Measurements from ENCODE around the gene LRRC75A. TPM values are rescaled to one million over a fixed set of nuclear protein-coding genes. Genes with fewer than 3 reads are reported as not detected.
"Not testable (repeated sequence)": the region's sequence is repeated elsewhere in the genome, so short reads cannot be mapped to it uniquely, and the experiment has no call there.

Gene LRRC75A
- total and polyA plus RNA-seq, 7 donors, result 2.2 to 40.5 (median 5.7) TPM

DNA sequence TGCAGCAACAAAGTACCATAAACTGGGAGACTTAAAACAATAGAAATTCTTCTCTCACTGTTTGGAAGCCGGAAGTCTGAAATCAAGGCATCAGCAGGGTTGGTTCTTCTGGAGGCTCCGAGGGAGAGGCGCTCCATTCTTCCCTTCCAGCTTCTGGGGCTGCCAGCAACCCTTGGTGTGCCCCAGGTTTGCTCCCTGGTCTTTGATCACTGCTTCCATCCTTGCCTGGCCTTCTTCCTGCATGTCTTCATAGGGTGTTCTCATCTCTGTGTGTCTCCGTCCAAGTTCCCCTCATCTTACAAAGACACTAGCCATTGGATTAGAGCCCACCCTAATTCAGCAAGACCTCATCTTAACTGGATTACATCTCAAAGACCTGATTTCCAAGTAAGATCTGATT lies 35.3 kb upstream of the LRRC75A start:
- DNase-seq, result no peak
- no peaks in the 10 kb centered on the region for H3K9me3 ChIP-seq
- no peak overlapping the region for H3K27ac ChIP-seq
- no peaks in the 10 kb centered on the region for H3K27me3 ChIP-seq
- no peak for TF ChIP-seq EP300 (IDR thresholded peaks at IDR 0.05)
- no peak for TF ChIP-seq POLR2AphosphoS5 (IDR thresholded peaks at IDR 0.05)
- TF ChIP-seq POLR2A (IDR thresholded peaks at IDR 0.05), result no peak
- TF ChIP-seq, protein P1, sequence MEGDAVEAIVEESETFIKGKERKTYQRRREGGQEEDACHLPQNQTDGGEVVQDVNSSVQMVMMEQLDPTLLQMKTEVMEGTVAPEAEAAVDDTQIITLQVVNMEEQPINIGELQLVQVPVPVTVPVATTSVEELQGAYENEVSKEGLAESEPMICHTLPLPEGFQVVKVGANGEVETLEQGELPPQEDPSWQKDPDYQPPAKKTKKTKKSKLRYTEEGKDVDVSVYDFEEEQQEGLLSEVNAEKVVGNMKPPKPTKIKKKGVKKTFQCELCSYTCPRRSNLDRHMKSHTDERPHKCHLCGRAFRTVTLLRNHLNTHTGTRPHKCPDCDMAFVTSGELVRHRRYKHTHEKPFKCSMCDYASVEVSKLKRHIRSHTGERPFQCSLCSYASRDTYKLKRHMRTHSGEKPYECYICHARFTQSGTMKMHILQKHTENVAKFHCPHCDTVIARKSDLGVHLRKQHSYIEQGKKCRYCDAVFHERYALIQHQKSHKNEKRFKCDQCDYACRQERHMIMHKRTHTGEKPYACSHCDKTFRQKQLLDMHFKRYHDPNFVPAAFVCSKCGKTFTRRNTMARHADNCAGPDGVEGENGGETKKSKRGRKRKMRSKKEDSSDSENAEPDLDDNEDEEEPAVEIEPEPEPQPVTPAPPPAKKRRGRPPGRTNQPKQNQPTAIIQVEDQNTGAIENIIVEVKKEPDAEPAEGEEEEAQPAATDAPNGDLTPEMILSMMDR (IDR thresholded peaks at IDR 0.05), result no peak
- no peak overlapping the region for H3K4me3 ChIP-seq
- no peaks in the 10 kb centered on the region for H3K36me3 ChIP-seq
- intact Hi-C loops (cut with DNase I), result no loop called here
- 88 to 93% methylated on average over 4 of the region's 4 CpGs for WGBS, 2 donors
- H3K4me1 ChIP-seq, result no peaks in the 10 kb centered on the region

DNA sequence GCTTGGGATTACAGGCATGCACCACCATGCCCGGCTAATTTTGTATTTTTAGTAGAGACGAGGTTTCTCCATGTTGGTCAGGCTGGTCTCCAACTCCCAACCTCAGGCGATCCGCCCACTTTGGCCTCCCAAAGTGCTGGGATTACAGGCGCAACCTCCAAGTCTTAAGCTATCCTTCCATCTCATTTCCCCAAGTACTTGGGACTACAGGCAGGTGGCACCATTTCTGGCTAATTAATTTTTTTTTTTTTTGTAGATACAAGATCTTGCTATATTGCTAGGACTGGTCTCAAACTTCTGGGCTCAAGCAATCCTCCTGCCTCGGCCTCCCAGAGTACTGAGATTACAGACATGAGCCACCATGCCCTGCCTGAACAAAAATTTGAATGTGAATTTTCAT lies 33.6 kb upstream of the LRRC75A start:
- H3K27ac ChIP-seq; H3K4me1 ChIP-seq; DNase-seq; H3K27me3 ChIP-seq; intact Hi-C loops (cut with DNase I); H3K36me3 ChIP-seq; H3K4me3 ChIP-seq; H3K9me3 ChIP-seq: not testable (repeated sequence)
- WGBS, 2 donors, result 93 to 95% methylated on average over 6 of the region's 6 CpGs

DNA sequence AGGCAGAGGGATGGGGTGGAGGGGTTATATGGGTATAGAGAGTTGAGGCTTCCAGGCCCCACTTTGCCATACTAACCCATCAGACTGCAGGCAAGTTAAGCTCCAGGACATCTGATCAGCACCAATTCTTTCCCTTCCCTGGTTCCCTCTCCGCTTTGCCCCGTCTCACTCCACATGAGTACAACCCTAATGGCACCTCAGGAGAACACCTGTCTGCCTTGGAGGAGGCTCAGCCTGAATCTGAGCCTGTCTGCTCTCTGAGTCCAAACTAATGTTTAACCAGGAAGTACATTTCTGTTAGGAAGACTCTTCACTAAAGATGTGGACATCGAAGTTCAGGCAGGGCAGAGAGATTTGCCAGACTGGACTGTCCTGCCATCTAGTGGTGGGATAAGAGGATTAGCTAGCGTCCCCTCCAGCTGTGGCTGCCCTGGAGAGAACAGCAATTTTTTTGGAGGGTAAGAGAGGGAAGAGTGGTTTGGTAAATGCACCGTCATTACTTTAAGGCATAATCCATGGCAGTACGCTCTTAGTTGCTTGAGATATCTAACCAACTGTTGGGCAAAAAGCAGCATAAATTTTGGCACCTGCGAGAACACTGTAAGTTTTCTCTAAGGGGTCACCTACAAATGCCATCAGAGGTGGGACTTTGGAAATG lies 29.2 kb upstream of the LRRC75A start:
- peak; percentile 91 for DNase-seq
- Histone ChIP-seq H3K4me3 (no peak overlapping the region), H3K9me3 (no peaks in the 10 kb centered on the region), H3K36me3 (no peaks in the 10 kb centered on the region), H3K4me1 (peaks cover 0 to 11% (median 10%) of the 10 kb centered on the region in 4 donors), H3K27me3 (no peaks in the 10 kb centered on the region), H3K27ac (peak overlapping the region in 1 of 4 donors; percentile 30)
- intact Hi-C loops (cut with DNase I), result loop anchor here (1.0 to 5.0 kb wide), 3 partner anchors 68 to 159 kb away; no protein-coding TSS in a partner anchor
- WGBS, 2 donors, result 14 to 35% methylated on average over 7 of the region's 7 CpGs
- TF ChIP-seq, protein P1 (IDR thresholded peaks at IDR 0.05), result peak; percentile 84 to 93 (median 91)
- TF ChIP-seq EP300 (IDR thresholded peaks at IDR 0.05) (no peak), POLR2AphosphoS5 (IDR thresholded peaks at IDR 0.05) (peak in 1 of 4 donors; percentile 38), POLR2A (IDR thresholded peaks at IDR 0.05) (no peak)

DNA sequence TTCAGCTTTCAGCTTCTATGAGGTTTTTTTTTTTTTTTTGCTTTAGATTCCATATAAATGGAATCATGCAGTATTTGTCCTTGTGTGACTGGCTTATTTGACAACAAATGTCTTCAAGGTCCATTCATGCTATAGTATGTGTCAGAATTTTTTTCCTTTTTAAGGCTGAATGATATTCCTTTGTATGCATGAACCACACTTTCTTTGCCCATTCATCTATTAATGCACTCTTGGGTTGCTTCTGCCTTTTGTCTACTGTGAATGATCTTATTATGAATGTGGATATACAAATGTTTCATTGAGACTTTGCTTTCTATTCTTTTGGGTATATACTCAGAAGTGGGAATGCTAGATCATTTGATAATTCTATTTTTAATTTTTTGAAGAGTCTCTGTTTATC lies 27.0 kb upstream of the LRRC75A start:
- no peak overlapping the region for H3K4me3 ChIP-seq
- H3K27ac ChIP-seq, result no peak overlapping the region
- H3K4me1 ChIP-seq, result peaks cover 0 to 12% (median 10%) of the 10 kb centered on the region in 4 donors
- H3K9me3 ChIP-seq, result no peaks in the 10 kb centered on the region
- intact Hi-C loops (cut with DNase I), result no loop called here
- DNase-seq, result no peak
- TF ChIP-seq EP300 (IDR thresholded peaks at IDR 0.05) (no peak), POLR2AphosphoS5 (IDR thresholded peaks at IDR 0.05) (no peak), POLR2A (IDR thresholded peaks at IDR 0.05) (no peak)
- TF ChIP-seq, protein P1 (IDR thresholded peaks at IDR 0.05), result no peak
- no peaks in the 10 kb centered on the region for H3K27me3 ChIP-seq
- no peaks in the 10 kb centered on the region for H3K36me3 ChIP-seq

DNA sequence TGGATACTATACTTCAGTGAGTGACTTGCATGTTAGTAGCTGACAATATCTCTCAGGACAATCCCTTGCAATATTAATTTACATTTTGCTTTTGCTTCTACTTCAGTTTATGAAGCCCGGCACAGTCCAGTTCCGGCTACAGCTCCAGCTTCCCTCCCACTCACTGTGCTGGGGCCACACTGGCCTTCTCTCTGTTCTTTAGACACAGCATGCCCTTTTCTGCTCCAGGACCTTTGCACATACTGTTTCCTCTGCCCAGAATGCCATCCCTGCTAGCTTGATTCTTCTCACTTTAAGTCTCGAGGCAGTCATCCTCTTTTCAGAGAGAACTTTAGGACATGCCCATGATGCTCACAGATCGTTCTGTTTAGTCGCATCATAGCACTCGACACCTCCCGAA lies 25.5 kb upstream of the LRRC75A start:
- no peak for DNase-seq
- H3K27me3 ChIP-seq, result no peaks in the 10 kb centered on the region
- intact Hi-C loops (cut with DNase I), result no loop called here

More for the DNA sequence above, 25.5 kb upstream of the LRRC75A start:
- no peaks in the 10 kb centered on the region for H3K36me3 ChIP-seq
- WGBS, 2 donors, result 89 to 91% methylated on average over 7 of the region's 7 CpGs
- H3K4me1 ChIP-seq, result peaks cover 0 to 12% (median 10%) of the 10 kb centered on the region in 4 donors
- TF ChIP-seq POLR2A (IDR thresholded peaks at IDR 0.05) (no peak), EP300 (IDR thresholded peaks at IDR 0.05) (no peak)
- no peak overlapping the region for H3K27ac ChIP-seq
- no peak overlapping the region for H3K4me3 ChIP-seq
- H3K9me3 ChIP-seq, result no peaks in the 10 kb centered on the region
